ENCODE measurements around the gene ELOVL2. TPM values are rescaled to one million over a fixed set of nuclear protein-coding genes. Genes with fewer than 3 reads are reported as not detected.
A peak's percentile ranks its signal among the peaks of the same experiment; 100 is the strongest.
"Not testable (repeated sequence)": the region's sequence is repeated elsewhere in the genome, so short reads cannot be mapped to it uniquely, and the experiment has no call there.

The ELOVL2 gene
- total RNA-seq, 2 donors from 2014 or later = not detected

DNA sequence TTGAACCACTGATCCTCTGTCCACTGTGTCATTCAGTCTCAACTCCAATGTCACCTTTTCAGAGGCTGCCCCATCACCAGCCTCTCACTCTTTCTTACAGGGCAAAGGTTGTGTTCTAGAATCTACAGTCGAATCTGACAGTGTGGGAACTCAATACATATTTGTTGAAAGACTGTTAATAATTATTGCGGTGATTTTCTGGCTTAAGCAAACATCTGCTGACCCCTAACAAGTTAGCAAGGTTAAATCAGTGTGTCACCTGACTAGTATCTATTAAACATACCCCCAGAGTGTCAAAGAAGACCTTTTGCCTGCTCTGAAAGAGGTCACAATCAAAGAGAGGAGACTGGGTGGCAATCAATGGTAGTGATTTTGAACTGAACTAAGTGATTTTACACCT is 41.9 kb downstream of the ELOVL2 start:
- H3K27ac Mint-ChIP-seq = no peak overlapping the region
- no peaks in the 10 kb centered on the region for H3K9me3 Mint-ChIP-seq
- peaks cover 8% of the 10 kb centered on the region for H3K27me3 Mint-ChIP-seq
- H3K4me1 Mint-ChIP-seq = no peaks in the 10 kb centered on the region
- H3K4me3 Mint-ChIP-seq = no peak overlapping the region
- ATAC-seq (replicated peaks) = no peak
- no peaks in the 10 kb centered on the region for H3K36me3 Mint-ChIP-seq (ENCODE audit: low read depth)

DNA sequence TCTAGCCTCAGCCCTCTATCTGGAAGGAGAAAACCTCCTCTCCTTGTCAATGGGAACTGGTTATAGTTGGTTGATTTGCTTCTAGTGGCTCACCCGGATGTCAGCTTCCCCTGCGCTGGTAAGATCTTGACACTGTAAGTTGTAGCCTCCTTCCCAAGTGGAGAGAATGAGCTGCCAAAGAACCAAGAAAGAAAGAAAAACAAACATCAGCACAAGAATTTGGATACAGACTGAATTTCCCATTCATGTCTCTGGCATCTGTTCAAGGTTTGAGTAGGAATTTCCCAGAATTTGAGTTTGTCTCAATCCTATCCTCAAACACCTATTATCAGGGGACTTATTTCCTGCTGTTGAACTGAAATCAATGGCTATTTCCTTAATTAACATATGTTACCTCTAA is 44.1 kb downstream of the ELOVL2 start:
- no peaks in the 10 kb centered on the region for H3K36me3 Mint-ChIP-seq (ENCODE audit: low read depth)
- H3K4me3 Mint-ChIP-seq = no peak overlapping the region
- H3K9me3 Mint-ChIP-seq = no peaks in the 10 kb centered on the region
- H3K27me3 Mint-ChIP-seq = peaks cover 3% of the 10 kb centered on the region
- H3K4me1 Mint-ChIP-seq = no peaks in the 10 kb centered on the region
- H3K27ac Mint-ChIP-seq = no peak overlapping the region
- no peak for ATAC-seq (replicated peaks)

DNA sequence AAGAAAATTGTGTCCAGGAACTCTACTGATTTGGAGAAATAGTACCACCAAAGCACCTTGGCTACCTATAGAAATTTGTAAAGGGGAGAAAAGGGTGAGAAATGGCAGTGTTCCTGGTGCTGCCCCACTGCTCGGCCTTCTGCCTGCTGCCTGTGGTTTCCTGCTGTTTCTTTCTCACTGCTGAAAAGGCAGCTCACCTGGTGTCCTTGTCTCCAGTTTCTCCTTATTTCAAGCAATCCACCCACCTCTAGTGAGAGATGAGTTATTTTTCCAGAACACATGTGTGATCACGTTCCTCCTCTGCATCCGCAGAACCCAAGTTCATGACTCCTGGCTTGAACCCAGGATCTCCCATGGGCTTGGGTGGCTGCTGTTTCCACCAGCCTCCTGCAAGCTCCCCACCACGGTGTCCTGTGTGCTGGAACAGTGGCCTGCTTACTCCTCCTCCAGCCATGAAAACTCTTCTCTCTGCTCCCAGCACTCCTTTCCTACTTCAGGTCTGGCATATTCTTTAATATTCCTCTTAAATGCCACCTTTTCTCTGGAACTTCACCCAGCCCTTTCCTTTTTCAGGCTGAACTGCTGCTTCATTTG is 48.9 kb downstream of the ELOVL2 start:
- Mint-ChIP-seq H3K4me3 (no peak overlapping the region), H3K36me3 (ENCODE audit: low read depth) (no peaks in the 10 kb centered on the region), H3K27me3 (peaks cover 9% of the 10 kb centered on the region), H3K27ac (no peak overlapping the region), H3K4me1 (no peaks in the 10 kb centered on the region), H3K9me3 (no peaks in the 10 kb centered on the region)
- no peak for ATAC-seq (replicated peaks)

DNA sequence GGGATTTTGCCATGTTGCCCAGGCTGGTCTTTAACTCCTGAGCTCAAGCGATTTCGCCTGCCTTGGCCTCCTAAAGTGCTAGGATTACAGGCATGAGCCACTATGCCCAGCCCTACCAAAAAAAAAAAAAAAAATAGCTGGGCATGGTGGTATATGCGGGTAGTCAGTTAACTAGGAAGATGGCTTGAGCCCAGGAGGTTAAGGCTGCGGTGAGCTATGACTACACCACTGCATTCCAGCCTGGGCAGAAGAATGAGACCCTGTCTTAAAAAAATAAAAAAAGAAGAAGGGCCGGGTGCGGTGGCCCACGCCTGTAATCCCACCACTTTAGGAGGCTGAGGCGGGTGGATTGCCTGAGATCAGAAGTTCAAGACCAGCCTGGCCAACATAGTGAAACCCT is 50.2 kb downstream of the ELOVL2 start:
- Mint-ChIP-seq H3K27ac (no peak overlapping the region), H3K27me3 (peaks cover 11% of the 10 kb centered on the region), H3K9me3 (no peaks in the 10 kb centered on the region), H3K36me3 (ENCODE audit: low read depth) (no peaks in the 10 kb centered on the region), H3K4me3 (no peak overlapping the region), H3K4me1 (no peaks in the 10 kb centered on the region)
- ATAC-seq (replicated peaks) = no peak

DNA sequence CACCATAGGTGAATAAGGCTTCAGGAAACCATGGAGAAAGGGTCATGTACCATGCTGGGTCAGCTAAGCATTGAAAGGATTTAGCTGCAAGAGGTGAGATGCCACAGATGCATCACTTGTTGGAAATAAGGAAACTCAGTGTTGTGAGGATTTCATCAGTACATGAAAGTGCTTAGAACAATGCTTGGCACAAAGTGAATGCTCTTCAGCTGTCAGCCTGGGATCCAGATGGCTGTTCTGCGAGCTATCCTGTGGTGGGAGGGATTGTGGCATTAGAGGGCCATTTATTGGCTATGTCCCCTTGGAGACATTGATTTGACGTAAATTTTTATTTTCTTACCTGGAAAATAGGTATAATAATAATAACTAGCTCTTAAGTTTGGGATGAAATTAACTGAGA is 53.0 kb downstream of the ELOVL2 start:
- H3K9me3 Mint-ChIP-seq = no peaks in the 10 kb centered on the region
- ATAC-seq (replicated peaks) = no peak
- peak overlapping the region; percentile 8 for H3K27ac Mint-ChIP-seq
- H3K36me3 Mint-ChIP-seq (ENCODE audit: low read depth) = no peaks in the 10 kb centered on the region
- H3K4me1 Mint-ChIP-seq = no peaks in the 10 kb centered on the region
- H3K4me3 Mint-ChIP-seq = no peak overlapping the region
- peaks cover 22% of the 10 kb centered on the region for H3K27me3 Mint-ChIP-seq

DNA sequence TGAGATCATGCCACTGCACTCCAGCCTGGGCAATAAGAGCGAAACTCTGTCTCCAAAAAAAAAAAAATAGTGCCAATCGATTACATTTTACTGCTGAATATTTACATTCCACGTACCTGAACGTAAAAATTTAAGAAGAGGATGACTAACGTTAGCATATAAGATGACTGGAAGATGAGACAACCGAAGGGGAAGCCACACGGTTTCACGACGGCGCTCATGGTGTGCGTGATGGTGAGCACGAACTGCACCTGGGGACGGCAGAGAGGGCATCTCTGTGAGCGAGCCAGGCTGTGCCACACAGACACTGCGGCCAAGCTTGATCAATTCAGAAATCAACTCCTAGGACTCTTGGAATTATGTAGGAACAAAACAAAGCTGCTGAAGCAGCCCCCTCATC is 54.5 kb downstream of the ELOVL2 start:
- no peak for ATAC-seq (replicated peaks)
- H3K27ac Mint-ChIP-seq = no peak overlapping the region
- no peaks in the 10 kb centered on the region for H3K4me1 Mint-ChIP-seq
- no peak overlapping the region for H3K4me3 Mint-ChIP-seq
- peaks cover 22% of the 10 kb centered on the region for H3K27me3 Mint-ChIP-seq
- H3K9me3 Mint-ChIP-seq = no peaks in the 10 kb centered on the region
- H3K36me3 Mint-ChIP-seq (ENCODE audit: low read depth) = no peaks in the 10 kb centered on the region

DNA sequence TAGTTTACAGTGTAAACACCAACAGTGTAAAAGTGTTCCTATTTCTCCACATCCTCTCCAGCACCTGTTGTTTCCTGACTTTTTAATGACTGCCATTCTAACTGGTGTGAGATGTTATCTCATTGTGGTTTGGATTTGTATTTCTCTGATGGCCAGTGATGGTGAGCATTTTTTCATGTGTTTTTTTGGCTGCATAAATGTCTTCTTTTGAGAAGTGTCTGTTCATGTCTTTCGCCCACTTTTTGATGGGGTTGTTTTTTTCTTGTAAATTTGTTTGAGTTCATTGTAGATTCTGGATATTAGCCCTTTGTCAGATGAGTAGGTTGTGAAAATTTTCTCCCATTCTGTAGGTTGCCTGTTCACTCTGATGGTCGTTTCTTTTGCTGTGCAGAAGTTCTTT is 59.1 kb downstream of the ELOVL2 start:
- H3K4me3 Mint-ChIP-seq; H3K4me1 Mint-ChIP-seq; H3K36me3 Mint-ChIP-seq (ENCODE audit: low read depth); ATAC-seq (replicated peaks); H3K9me3 Mint-ChIP-seq; H3K27ac Mint-ChIP-seq: not testable (repeated sequence)
- H3K27me3 Mint-ChIP-seq = peaks cover 21% of the 10 kb centered on the region

DNA sequence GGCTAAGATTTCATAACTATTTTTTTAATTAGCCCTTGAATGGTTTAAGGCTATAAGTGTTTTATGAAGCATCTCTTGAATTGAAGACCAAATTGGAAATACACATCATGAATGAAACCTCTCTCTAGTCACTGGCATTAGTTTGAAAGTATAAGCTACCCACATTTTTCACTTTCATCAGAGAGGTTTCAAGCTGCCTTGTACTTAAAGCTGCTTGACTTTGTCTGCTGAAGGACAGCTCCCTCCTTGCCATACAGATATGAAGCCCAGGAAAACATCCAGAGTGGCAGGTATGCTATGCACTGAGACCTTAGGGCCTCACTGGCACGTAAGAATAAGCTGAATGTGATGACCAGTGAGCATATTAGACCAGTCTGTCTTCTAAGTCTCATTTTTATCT is 62.7 kb downstream of the ELOVL2 start:
- peaks cover 10% of the 10 kb centered on the region for H3K27me3 Mint-ChIP-seq
- H3K27ac Mint-ChIP-seq = no peak overlapping the region
- no peaks in the 10 kb centered on the region for H3K4me1 Mint-ChIP-seq
- ATAC-seq (replicated peaks) = no peak
- no peak overlapping the region for H3K4me3 Mint-ChIP-seq
- H3K9me3 Mint-ChIP-seq = no peaks in the 10 kb centered on the region
- no peaks in the 10 kb centered on the region for H3K36me3 Mint-ChIP-seq (ENCODE audit: low read depth)

DNA sequence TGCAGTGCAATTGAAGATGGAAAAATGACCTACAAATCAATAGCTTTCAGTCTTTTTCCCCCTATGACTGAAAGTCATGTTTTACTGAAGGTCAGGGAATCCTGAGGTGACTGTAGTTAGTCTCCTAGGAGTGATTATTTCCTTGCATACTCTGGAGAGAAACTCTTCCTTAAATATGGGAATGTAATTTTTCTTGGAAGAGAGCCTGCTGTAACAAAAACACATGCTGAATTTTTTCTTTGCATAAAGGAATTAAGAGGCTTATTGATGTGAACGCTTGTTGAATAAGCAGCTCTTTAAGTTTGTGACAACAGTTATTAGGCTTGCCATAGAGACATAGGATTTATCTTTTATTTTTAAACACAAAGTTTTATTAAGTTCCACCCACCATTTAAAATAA is 64.5 kb downstream of the ELOVL2 start:
- Mint-ChIP-seq H3K27ac (no peak overlapping the region), H3K36me3 (ENCODE audit: low read depth) (no peaks in the 10 kb centered on the region), H3K4me1 (no peaks in the 10 kb centered on the region), H3K27me3 (peaks cover 10% of the 10 kb centered on the region), H3K4me3 (no peak overlapping the region), H3K9me3 (no peaks in the 10 kb centered on the region)
- no peak for ATAC-seq (replicated peaks)

DNA sequence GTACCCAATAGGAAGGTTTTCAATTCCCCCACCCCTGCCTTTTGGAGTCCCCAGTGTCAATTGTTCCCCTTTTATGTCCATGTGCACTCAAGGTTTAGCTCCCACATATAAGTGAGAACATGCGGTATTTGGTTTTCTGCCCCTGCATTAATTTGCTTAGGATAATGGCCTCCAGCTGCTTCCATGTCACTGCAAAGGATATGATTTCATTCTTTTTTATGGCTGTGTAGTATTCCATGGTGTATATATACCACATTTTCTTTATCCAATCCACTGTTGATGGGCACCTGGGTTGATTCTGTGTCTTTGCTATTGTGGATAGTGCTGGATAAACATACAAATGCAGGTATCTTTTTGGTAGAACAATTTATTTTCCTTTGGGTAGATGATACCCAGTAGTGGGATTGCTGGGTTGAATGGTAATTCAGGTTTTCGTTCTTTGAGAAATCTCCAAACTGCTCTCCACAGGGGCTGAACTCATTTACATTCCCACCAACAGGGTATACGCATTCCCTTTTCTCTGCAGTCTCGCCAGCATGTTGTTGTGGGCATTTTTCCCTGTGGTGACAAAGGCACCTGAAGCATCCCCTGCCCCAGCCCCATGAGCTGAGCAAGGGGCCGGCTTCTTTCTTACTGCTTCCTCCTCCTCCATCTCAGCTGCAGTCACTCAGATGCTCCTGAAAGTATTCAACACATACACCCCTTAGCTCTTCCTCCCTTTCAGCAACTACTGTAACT is 66.7 kb downstream of the ELOVL2 start:
- no peak overlapping the region for H3K27ac Mint-ChIP-seq
- no peak for ATAC-seq (replicated peaks)
- H3K4me3 Mint-ChIP-seq = no peak overlapping the region
- no peaks in the 10 kb centered on the region for H3K4me1 Mint-ChIP-seq
- H3K9me3 Mint-ChIP-seq = no peaks in the 10 kb centered on the region
- peaks cover 6% of the 10 kb centered on the region for H3K27me3 Mint-ChIP-seq
- H3K36me3 Mint-ChIP-seq (ENCODE audit: low read depth) = no peaks in the 10 kb centered on the region

DNA sequence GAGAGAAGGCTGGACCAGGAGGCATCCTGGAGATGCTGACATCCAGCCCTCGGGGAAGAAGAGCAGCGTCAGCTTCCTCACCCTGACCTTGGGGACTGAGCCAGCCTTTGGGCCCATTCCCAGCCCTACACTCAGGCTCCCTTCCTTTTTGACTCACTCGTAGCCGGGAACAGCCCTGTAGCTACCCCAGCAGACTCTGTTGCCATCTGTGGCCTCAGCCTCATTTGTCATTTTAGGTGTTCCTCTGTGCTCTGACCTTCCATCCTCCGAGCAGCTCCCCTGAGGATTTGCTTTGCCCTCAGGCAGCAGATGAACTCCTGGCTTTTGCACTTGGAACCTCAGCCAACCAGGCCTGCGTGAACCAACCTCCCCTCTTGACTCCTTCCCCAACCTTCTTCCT is 67.5 kb downstream of the ELOVL2 start:
- no peak for ATAC-seq (replicated peaks)
- H3K36me3 Mint-ChIP-seq (ENCODE audit: low read depth) = no peaks in the 10 kb centered on the region
- no peaks in the 10 kb centered on the region for H3K4me1 Mint-ChIP-seq
- peaks cover 6% of the 10 kb centered on the region for H3K27me3 Mint-ChIP-seq
- H3K27ac Mint-ChIP-seq = no peak overlapping the region
- no peak overlapping the region for H3K4me3 Mint-ChIP-seq
- no peaks in the 10 kb centered on the region for H3K9me3 Mint-ChIP-seq

DNA sequence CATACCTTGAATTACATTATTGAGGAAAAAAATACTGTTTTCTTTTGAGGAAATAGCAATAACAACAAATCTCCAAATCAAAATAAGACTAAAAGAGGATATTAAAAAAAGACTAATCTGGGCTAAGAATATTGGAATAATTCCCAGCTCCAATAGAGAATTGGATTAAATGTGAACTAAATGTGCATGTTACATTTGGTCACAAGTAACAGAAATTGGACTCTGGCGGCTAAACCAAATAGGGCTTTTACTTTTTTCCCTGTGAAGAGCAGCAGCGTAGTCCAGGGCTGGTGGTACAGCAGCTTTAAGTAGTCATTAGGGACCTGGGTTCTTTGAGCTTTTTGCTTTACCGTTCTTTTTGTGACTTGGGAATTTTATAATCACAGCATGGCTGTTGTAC is 71.9 kb downstream of the ELOVL2 start:
- peaks cover 17% of the 10 kb centered on the region for H3K27me3 Mint-ChIP-seq

DNA sequence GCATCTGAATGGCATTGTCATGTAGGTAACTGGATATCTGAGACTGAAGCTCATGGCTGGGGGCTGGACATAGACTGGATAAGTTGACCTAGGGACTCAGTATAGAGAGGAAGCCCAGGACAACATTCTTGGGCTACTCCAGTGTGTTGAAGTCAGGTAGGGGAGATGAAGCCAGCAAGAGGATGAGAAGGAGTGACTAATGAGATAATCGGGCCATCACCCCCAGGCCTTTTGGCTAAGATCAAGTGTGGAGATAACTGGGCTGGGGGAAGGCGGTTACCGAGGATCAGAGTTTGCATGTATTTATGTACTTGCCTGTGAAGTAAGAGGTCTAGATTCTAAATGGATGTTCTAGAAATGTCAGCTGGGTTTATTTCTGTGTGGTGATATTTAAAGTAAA is 73.4 kb downstream of the ELOVL2 start:
- H3K9me3 Mint-ChIP-seq = no peaks in the 10 kb centered on the region
- H3K27me3 Mint-ChIP-seq = peaks cover 17% of the 10 kb centered on the region
- ATAC-seq (replicated peaks) = no peak
- no peaks in the 10 kb centered on the region for H3K36me3 Mint-ChIP-seq (ENCODE audit: low read depth)
- no peaks in the 10 kb centered on the region for H3K4me1 Mint-ChIP-seq
- no peak overlapping the region for H3K27ac Mint-ChIP-seq
- H3K4me3 Mint-ChIP-seq = no peak overlapping the region

More for the DNA sequence above, 71.9 kb downstream of the ELOVL2 start:
- H3K4me1 Mint-ChIP-seq = no peaks in the 10 kb centered on the region
- H3K4me3 Mint-ChIP-seq = no peak overlapping the region
- no peak overlapping the region for H3K27ac Mint-ChIP-seq
- no peaks in the 10 kb centered on the region for H3K36me3 Mint-ChIP-seq (ENCODE audit: low read depth)
- no peak for ATAC-seq (replicated peaks)
- H3K9me3 Mint-ChIP-seq = no peaks in the 10 kb centered on the region

DNA sequence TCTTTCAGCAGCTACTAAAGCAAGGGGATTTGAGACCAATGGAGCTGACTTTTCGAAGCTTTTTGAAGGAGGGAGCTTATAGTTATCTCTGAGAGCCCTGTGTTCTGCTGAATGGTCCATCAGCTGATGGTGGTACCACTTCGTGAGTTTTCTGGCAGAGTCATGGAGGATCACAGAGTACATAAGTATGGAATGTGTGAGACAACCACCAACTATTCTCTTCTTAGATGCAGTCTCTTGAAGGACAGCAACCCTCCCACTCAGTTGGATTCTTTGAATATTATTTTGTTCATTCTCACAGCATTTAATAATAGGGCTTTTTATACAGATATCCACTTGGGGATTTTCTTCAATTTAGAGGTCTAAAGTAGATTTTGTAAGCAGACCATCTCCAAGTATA is 75.3 kb downstream of the ELOVL2 start:
- H3K4me3 Mint-ChIP-seq = no peak overlapping the region
- ATAC-seq (replicated peaks) = no peak
- no peaks in the 10 kb centered on the region for H3K9me3 Mint-ChIP-seq
- H3K36me3 Mint-ChIP-seq (ENCODE audit: low read depth) = no peaks in the 10 kb centered on the region
- H3K4me1 Mint-ChIP-seq = no peaks in the 10 kb centered on the region
- H3K27ac Mint-ChIP-seq = no peak overlapping the region
- peaks cover 17% of the 10 kb centered on the region for H3K27me3 Mint-ChIP-seq

DNA sequence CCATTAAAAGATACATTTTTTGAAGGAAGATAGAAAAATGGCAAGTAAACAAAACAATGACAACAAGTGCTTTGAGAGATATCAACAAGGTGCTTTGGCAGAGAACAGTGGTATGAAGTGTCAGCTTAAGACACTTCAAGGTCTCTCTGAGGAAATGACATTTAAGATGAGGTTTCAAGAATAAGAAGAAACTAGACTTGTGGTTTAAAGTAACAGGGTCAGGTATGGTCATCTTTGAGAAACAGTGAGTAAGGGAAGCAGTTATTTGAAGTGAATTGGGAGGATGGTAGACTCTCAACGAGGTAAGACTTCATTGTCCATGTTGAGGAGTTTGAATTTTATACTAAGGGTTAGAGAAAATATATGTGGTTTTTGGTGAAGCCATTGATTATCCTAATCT is 79.4 kb downstream of the ELOVL2 start:
- Mint-ChIP-seq H3K27ac (no peak overlapping the region), H3K36me3 (ENCODE audit: low read depth) (no peaks in the 10 kb centered on the region), H3K4me3 (no peak overlapping the region), H3K9me3 (no peaks in the 10 kb centered on the region), H3K27me3 (peaks cover 20% of the 10 kb centered on the region), H3K4me1 (no peaks in the 10 kb centered on the region)
- ATAC-seq (replicated peaks) = peak; percentile 53
